HG02840 (cell line): ENCODE measurements around the gene ADAMTSL2.

Source experiments
- ATAC-seq: cut with Tn5 transposase; IDR thresholded peaks from one replicate; pipeline ENCODE4 v1.9.1; 2021; ENCODE audit warnings: mild to moderate bottlenecking, moderate library complexity, moderate number of reproducible peaks; ENCODE audit not compliant: unreplicated experiment, low FRiP score

ADAMTSL2 gene

GRCh38 chr9:133583586-133583985 lies 49.1 kb downstream of the ADAMTSL2 start:
- ATAC-seq, result no peak

DNA sequence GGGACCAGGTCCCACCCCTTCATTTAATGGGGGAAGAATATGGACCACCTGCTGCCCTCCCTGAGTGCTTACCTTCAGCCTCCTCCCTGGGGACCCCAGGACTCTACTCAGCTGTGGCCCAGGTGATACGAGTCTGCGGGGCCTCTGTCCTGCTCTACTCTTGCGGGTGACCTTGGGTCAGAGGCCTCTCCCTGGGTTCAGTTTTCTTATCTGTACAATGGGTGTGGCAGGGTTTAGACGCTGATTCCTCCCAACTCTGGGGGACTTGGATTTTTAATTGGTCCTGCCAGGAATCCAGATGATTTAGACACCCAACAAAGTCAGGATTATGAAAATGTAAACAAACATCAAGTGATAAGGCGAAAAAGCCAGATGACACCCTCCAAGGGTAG lies 49.7 kb downstream of the ADAMTSL2 start:
- no peak for ATAC-seq

- no peak for ATAC-seq
Observed at GRCh38 chr9:133584559-133585476, 50.3 kb downstream of the ADAMTSL2 start.

GRCh38 chr9:133585481-133586351 lies 51.2 kb downstream of the ADAMTSL2 start:
- ATAC-seq, result no peak

DNA sequence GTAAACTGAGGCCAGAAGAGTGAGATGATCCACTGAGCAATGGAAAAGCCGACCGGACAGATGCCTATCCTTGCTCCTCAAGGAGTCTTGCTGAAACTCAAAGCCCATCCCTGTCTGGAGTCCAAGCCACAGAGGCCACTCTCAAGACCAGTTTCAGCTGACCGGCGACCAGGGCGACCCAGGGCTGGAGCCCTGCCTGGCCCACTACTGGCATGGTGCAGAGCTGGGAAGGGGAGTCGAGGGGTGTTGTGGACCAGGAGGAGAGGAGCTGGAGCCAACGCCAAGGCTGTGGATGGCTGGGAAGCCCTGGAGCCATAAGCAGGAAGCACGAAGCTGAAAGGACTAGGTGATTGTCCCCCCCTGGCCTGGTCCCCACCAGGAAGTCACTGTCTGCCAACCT lies 52.5 kb downstream of the ADAMTSL2 start:
- no peak for ATAC-seq

- ATAC-seq, result no peak
Observed at GRCh38 chr9:133587466-133587865, 53.0 kb downstream of the ADAMTSL2 start.

DNA sequence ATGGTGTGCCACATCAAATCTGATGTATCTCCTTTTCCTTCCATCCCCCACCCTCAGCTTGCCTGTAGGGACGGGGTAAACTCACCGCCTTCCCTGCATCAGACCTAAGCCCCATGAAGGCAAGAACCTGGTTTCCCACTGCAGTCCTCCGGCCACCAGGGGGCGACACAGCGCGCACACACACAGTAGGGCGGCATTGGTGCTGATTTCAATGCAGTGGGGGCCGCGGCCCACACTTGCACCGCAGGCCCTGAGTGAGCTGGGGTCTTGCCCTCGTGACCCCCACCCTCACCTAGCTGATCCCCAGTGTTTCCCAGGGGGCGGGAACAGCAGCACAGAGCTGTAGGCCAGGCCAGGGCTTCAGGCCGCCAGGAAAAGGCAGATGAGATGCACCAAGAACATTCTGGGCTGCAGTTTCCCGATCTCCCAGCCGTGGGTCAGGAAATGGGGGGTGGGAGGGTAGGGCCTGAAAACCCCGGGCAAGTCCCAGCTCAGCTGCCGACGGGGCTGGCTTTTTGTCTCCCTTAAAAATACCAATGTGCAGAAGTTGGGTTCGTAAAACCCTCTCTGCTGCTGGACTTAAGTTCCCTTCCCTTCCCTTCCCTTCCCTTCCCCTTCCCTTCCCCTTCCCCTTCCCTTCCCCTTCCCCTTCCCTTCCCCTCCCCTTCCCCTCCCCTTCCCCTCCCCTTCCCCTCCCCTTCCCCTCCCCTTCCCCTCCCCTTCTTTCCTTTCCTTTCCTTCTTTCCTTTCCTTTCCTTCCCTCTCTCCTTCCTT lies 55.1 kb downstream of the ADAMTSL2 start:
- no peak for ATAC-seq

DNA sequence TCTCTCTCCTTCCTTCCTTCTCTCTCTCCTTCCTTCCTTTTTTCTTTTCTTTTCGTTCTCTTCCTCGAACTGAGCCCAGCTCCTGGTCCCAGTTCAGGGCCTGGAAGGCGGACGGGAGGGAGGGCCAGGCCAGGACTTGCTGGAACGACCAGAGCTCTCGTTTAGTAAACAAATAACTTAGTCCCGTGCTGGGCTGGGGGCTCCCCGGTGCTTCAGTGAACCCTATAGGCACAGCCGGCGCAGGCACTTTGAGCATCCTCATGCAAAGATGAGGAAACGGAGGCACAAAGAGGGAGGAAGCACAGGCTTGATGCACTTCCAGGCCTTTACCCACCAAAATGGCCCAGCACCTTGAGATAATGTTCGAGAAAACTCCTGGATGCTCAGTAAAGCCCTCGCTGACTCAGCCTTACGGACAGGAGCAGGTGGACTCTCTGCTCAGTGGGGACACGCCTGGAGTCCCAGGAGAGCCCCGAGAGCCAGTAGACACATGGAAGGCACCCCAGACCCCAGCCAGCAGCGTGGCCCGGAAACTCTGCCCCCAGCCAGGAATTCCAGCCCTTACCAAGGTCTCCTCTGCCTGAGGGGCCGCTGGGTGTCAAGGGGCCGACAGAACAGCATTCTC lies 55.8 kb downstream of the ADAMTSL2 start:
- ATAC-seq, result no peak

- no peak for ATAC-seq
Observed at GRCh38 chr9:133591116-133591910, 56.8 kb downstream of the ADAMTSL2 start.

GRCh38 chr9:133591985-133592384 lies 57.5 kb downstream of the ADAMTSL2 start:
- ATAC-seq, result no peak

DNA sequence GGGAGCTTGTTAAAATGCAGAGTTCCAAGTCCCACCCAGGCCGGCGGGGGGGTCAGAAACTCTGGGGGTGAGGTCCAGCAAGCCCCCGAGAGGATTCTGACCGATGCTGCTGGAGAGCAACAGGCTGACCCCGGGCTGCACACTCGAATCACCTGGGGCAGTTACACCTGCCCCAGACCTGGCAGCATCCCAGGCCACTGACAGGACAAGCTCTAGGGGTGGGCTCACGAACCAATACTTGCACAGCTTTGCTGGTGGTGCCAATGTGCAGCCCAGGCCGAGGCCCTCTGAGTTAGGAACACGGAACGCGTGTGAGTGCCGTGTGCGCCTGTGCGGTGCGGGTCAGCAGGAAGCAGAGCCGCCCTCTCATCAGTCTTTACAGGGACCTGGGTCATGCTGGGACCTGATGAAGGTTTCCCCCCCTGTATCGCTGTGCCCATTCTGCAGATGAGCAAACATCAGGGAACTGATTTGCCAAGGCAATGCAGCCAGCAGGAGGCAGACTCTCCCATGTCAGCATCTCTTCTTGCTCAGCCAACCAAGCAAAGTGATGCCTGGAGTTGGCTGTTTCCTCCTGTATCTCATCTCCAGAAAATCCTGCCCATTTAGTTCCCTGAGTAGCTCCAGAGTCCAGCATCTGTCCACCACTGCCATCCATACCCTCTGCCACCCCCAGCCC lies 58.4 kb downstream of the ADAMTSL2 start:
- ATAC-seq, result no peak

- no peak for ATAC-seq
Observed at GRCh38 chr9:133593587-133594253, 59.2 kb downstream of the ADAMTSL2 start.

DNA sequence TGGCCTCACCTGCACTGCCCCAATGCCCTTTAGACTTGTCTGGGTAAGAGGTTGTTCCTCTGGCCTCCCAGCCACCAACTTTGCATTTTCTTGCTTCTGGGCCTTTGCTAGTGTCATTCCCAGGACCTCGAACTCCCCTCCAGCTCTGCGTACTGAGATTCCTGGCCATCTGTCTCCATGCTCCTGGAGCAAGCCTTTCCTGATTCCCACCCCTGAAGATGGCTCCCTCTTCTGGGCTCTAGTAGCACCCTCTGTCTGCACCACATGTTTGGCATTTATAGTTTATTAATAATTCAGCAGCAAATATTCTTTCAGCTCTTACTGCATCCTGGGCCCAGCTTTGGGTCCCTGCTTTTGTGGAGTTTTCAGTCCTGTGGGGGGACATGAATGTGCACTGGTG lies 59.8 kb downstream of the ADAMTSL2 start:
- ATAC-seq, result no peak

DNA sequence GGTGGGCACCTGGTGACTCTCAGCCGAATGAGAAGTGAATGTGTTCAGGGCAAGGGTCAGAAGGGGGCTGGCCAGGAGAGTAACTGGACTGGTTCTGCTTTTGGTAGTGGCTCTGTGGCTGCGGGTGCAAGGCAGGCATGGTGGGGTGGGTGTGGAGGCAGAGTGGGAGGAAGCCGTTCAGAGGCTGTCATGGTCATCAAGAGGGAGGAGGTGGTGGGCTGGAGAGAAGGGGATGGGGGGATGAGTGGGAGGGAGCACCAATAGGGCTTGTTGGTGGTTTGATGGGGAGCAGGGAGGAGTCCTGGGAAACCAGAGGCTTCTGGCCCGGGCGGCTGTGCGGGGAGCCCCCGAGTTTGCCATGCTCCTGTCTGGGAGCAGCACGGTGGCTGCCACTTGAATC lies 61.4 kb downstream of the ADAMTSL2 start:
- ATAC-seq, result no peak

DNA sequence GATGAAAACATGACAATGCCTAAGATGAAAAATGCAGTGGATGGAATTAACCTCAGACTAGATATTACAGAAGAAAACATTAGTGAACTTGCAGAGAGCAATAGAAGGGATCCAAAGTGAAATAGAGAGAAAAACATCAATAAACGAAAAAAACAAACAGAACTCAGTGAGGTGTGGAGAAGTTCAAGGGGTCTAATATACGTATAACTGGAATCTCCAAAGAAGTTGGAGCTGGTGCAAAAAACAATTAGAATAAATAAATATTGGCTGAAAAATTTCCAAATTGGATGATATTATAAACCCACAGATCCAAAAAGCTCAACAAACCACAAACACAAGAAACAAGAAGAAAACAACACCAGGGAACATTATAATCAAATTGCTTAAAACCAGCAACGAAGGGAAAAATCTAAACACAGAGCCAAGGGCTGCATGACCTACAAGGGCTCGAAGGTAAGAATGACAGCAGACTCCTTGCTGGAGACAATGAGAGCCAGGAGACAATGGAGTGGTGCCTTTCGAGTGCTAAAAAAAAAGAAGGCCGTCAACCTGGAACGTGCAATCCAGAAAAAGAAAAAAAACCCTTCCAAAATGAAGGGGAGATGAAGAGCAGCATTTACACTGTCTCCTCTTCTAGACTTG lies 62.9 kb downstream of the ADAMTSL2 start:
- no peak for ATAC-seq

DNA sequence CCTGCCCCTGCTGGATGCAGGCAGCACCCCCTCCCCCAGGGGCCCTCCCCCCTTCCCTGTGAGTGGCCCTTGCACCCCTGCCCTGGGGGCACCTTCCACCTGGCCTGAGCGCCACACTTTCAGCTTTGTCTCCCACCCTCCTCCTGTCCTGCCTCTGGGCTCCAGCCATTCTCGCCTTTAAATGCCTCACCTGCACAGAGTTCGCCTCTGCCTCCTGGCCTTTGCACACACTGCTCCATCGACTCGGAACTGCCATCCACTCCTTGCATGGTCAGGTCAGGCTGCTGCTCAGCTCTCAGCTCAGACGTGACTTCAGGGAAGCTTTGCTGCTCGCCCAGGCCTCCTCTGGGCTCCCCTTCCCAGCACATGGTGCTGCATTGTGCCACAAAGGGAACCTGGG lies 64.5 kb downstream of the ADAMTSL2 start:
- no peak for ATAC-seq

GRCh38 chr9:133599470-133600173 lies 65.1 kb downstream of the ADAMTSL2 start:
- no peak for ATAC-seq
